Measurements from ENCODE around the gene SLMAP.

DNA sequence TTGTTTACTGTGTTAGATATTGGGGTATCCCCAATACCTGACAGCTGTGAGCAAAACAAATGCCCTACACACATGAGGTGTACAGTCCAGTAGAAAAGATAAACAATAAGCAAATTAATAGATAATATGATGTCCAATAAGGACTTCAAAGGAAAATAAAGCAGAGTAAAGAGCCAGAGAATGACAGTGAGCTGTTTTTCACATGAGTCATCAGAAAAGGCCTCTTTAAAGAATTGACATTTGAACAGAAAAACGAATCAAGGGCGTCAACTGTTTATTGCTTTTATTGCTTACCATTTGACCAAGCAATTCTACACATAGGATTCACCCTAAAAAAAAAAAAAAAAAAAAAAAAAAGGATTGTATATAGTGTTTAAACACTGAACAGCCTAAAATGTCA lies 155.5 kb downstream of the SLMAP start:
- TF ChIP-seq, protein P1, sequence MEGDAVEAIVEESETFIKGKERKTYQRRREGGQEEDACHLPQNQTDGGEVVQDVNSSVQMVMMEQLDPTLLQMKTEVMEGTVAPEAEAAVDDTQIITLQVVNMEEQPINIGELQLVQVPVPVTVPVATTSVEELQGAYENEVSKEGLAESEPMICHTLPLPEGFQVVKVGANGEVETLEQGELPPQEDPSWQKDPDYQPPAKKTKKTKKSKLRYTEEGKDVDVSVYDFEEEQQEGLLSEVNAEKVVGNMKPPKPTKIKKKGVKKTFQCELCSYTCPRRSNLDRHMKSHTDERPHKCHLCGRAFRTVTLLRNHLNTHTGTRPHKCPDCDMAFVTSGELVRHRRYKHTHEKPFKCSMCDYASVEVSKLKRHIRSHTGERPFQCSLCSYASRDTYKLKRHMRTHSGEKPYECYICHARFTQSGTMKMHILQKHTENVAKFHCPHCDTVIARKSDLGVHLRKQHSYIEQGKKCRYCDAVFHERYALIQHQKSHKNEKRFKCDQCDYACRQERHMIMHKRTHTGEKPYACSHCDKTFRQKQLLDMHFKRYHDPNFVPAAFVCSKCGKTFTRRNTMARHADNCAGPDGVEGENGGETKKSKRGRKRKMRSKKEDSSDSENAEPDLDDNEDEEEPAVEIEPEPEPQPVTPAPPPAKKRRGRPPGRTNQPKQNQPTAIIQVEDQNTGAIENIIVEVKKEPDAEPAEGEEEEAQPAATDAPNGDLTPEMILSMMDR (IDR thresholded peaks at IDR 0.05): no peak
- TF ChIP-seq, protein P2, sequence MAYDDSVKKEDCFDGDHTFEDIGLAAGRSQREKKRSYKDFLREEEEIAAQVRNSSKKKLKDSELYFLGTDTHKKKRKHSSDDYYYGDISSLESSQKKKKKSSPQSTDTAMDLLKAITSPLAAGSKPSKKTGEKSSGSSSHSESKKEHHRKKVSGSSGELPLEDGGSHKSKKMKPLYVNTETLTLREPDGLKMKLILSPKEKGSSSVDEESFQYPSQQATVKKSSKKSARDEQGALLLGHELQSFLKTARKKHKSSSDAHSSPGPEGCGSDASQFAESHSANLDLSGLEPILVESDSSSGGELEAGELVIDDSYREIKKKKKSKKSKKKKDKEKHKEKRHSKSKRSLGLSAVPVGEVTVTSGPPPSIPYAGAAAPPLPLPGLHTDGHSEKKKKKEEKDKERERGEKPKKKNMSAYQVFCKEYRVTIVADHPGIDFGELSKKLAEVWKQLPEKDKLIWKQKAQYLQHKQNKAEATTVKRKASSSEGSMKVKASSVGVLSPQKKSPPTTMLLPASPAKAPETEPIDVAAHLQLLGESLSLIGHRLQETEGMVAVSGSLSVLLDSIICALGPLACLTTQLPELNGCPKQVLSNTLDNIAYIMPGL (CRISPR knock-in tag; IDR thresholded peaks at IDR 0.05): no peak
- no peak for TF ChIP-seq CREB1 (CRISPR knock-in tag; IDR thresholded peaks at IDR 0.05)
- no peak for TF ChIP-seq JUN (CRISPR knock-in tag; IDR thresholded peaks at IDR 0.05)
- TF ChIP-seq, protein P3, sequence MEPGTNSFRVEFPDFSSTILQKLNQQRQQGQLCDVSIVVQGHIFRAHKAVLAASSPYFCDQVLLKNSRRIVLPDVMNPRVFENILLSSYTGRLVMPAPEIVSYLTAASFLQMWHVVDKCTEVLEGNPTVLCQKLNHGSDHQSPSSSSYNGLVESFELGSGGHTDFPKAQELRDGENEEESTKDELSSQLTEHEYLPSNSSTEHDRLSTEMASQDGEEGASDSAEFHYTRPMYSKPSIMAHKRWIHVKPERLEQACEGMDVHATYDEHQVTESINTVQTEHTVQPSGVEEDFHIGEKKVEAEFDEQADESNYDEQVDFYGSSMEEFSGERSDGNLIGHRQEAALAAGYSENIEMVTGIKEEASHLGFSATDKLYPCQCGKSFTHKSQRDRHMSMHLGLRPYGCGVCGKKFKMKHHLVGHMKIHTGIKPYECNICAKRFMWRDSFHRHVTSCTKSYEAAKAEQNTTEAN (CRISPR knock-in tag; IDR thresholded peaks at IDR 0.05): no peak

Data from WTC11 (cell line).